Activated CD4-positive, CD25-positive, alpha-beta regulatory T cell treated with anti-CD3 and anti-CD28 coated beads, Interleukin-2, amount 50 U/mL, for 16 hours (primary cell): Measurements from ENCODE around the gene RASGRF2.

Source experiments
- DNase-seq: peaks from one replicate; pipeline ENCODE4 v3.0.0-alpha.2; 2020; ENCODE audit warnings: low read depth, low spot score

The RASGRF2 gene

GRCh38 chr5:81167544-81167943 lies 207.4 kb downstream of the RASGRF2 start:
- no peak for DNase-seq

- DNase-seq: no peak
These were observed 209.8 kb downstream of the RASGRF2 start for GRCh38 chr5:81169924-81170323.

GRCh38 chr5:81171769-81172168 lies 211.6 kb downstream of the RASGRF2 start:
- DNase-seq: no peak

- DNase-seq: no peak
These were observed 212.5 kb downstream of the RASGRF2 start for GRCh38 chr5:81172710-81173109.

- no peak for DNase-seq
These were observed 216.9 kb downstream of the RASGRF2 start for GRCh38 chr5:81177061-81177460.

GRCh38 chr5:81179959-81180358 lies 219.8 kb downstream of the RASGRF2 start:
- DNase-seq: no peak

- DNase-seq: no peak
These were observed 220.8 kb downstream of the RASGRF2 start for GRCh38 chr5:81180780-81181460.

- no peak for DNase-seq
These were observed 221.6 kb downstream of the RASGRF2 start for GRCh38 chr5:81181576-81182316.

GRCh38 chr5:81182396-81183390 lies 222.5 kb downstream of the RASGRF2 start:
- no peak for DNase-seq

GRCh38 chr5:81183811-81184748 lies 223.9 kb downstream of the RASGRF2 start:
- DNase-seq: no peak

- DNase-seq: no peak
These were observed 224.6 kb downstream of the RASGRF2 start for GRCh38 chr5:81184749-81185110.

GRCh38 chr5:81187885-81188284 lies 227.7 kb downstream of the RASGRF2 start:
- no peak for DNase-seq

- DNase-seq: no peak
These were observed 228.8 kb downstream of the RASGRF2 start for GRCh38 chr5:81188962-81189361.

- DNase-seq: no peak
These were observed 229.8 kb downstream of the RASGRF2 start for GRCh38 chr5:81189875-81190498.

GRCh38 chr5:81191726-81192372 lies 231.7 kb downstream of the RASGRF2 start:
- no peak for DNase-seq

- no peak for DNase-seq
These were observed 232.2 kb downstream of the RASGRF2 start for GRCh38 chr5:81192373-81192750.

- peak; percentile 61 for DNase-seq
These were observed 234.6 kb downstream of the RASGRF2 start for GRCh38 chr5:81194633-81195334.

- no peak for DNase-seq
These were observed 235.3 kb downstream of the RASGRF2 start for GRCh38 chr5:81195335-81195929.

- DNase-seq: no peak
These were observed 242.5 kb downstream of the RASGRF2 start for GRCh38 chr5:81202655-81203054.
